ENCODE measurements around the gene APBB2.

Gene APBB2

DNA sequence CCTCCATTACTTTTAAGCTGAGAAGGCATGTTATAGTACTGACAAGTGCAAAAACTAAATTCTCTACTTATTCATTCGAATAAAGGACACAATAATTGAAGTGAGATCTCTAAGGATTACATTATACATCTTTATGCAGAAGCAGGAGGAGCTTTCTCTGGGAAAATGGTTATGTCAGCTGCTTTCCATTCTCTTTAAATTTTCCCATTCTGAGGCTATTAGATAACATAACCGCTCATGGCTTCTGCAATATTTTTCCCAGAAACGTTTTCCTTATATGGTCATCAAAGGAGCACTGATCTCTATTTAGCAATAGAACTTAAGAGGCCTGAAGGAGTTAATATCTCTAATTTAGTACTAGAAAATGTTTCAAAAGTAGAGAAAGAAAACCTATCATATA, 243.0 kb downstream of the APBB2 start:
- no peak for DNase-seq (ENCODE audit: low read depth)

DNA sequence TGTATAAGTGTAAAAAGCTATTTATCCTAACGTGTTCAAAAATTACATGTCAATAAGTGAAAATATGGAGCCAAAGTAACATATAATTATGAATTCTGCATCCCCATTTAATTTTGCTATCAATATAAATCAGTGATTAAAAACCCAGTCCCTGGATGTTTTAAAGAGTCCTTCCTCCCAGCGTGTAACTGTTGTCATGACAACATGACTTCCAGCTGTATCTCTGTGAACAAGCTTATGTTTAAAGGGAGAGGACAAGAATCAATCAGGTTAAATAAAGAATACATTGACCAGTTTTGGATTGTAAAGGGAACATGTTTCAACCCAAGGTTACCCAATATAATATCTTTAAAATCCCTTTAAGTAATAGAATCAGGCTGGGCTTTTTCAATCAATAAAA, 244.8 kb downstream of the APBB2 start:
- DNase-seq (ENCODE audit: low read depth): no peak

DNA sequence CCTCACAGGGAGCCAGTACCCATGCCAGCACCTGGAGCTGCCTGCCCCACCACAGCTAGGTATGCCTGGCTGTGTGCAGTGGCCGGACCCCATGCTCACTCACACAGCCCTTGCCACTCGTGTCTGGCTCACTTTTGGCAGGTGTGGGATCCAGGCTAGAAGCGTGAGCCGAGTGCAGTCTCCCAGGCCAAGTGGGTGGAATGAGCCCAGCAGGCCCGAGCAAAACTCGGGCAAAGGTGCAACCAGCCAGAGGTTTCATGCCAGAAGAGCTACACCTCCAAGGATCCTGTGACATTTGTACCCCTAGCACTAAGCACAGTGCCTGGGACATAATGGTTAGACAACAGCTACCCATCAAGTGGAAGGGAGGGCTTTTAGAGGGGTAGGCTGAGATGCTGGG, 246.8 kb downstream of the APBB2 start:
- no peak for DNase-seq (ENCODE audit: low read depth)

DNA sequence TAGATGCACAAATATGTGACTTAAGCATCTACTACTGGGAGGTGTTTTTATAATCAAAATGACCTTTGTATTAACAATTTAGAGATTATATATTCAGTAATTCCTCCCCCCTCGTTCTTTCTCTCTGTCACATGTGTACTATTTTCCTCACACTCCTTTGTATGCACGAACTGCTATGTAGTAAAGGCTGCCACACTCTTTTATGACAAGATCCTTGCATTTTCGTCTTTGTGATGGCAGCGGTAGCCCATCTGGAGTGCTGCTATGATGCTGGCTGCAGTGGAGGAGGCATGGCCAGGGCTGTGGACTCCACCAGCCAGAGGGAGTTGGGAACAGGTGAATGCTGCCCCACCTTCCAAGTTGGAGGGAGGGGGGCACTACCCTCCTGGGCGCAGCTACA, 248.3 kb downstream of the APBB2 start:
- DNase-seq (ENCODE audit: low read depth): no peak

DNA sequence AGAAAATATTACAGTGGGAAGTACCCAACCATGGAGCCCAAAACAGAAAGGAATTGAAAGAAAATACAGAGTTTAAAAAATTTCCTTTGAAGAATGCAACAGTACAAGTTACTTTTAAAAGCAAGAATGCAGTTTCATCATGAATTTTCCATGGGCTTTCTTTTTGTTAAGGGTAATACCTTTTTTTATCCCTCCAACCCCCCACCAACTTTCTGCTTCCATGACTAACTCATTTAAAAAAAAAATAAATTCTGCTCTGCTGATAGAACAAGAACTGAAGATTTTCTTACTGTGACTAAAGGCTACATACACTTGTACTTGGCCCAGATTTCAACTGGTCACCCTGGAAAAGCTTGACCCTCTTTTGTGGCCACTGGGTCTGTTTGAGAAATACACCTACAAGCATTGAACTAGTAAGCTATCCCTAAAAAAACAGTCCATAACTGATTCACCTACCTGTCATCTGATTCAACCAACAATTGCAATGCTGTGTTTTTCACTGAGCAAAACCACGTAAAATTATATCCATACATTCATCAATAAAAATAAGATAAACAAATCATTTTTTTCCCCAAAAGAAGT, 250.4 kb downstream of the APBB2 start:
- no peak for DNase-seq (ENCODE audit: low read depth)

DNA sequence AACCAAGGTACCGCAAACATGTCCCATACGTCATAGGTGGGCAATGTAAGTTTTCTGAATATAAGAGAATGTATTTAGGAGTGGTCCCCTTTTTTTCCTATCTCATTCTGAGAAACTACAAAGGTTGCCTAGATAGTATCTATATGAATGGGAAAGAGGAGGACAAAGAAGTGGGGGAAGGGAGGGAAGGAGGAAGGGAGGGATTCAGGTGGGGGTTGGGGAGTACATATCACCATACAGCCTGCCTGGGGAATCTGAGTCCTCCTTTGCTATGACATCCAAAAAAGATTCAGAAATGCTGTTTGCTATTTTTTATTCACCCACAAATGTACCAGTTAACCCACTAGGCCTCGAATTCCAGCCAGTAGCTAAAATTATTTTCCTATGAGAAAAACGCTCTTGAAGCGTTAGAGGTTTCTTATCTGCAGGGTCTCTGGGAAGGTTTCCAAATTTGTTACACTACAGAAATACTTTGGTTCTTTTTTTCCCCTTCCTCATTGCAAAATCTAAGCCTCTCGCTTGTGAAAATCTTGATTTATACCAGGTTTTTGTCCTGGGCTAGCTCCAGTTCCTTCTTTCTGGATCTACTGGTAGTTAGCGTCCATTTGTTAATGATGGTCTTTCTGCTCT, 251.7 kb downstream of the APBB2 start:
- DNase-seq (ENCODE audit: low read depth): no peak

DNA sequence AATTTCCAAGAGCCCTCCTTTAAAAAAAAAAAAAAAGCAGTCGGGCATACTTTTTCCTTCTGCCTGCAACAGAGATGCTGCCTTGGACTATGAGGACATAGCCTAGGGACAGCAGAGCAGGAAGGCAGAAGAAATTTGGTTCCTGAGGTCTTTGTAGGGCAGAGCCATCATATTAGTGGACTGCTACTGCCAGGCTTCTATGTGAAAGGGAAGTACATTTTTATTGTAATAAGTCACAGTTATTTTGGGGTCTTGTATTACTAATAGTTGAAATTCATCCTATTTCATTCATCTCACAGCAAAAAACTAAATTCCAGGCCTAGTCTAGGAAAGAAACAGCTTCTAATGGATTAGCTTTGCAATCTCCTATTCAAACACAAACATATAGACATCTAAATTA, 253.4 kb downstream of the APBB2 start:
- DNase-seq (ENCODE audit: low read depth): no peak

DNA sequence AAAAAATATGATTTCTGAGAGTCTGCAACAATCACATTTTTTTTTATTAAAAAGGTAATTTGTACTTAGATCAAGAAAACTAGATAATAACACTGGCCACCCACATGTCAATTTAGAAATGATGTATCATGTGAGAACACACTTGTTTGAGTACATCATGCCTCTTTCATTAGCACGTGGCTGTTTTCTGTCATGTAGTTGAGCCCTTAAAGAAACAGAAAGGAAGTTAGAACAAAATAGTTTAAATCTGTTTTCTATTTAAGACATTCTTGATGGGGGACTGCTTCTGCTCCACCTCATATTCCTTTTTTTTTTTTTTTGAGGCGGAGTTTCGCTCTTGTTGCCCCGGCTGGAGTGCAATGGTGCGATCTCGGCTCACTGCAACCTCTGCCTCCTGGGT, 257.1 kb downstream of the APBB2 start:
- DNase-seq (ENCODE audit: low read depth): no peak

DNA sequence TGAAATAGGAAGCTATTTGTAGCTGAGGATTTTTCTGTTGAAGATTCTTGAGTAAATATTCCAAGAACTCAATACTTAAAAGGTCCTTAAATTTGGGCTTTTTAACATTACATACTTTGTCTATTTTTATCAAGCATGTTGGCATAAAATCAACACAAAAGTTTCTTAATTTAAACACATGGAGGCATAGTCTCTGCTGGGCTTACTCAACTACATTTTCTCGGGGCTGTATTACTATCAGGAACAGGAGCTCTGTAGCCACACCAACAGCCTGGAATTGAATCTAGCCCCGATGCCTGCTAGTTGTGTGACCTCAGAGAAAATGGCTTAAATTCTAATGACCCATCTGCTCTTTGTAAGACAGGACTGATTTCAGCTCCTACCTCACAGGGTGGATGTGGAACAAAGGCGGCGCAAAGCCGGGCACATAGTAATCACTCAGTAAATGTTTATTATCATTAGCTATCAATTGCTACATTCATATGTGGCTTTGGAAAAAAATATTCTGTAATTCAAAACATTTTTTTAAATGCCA, 257.6 kb downstream of the APBB2 start:
- no peak for DNase-seq (ENCODE audit: low read depth)

DNA sequence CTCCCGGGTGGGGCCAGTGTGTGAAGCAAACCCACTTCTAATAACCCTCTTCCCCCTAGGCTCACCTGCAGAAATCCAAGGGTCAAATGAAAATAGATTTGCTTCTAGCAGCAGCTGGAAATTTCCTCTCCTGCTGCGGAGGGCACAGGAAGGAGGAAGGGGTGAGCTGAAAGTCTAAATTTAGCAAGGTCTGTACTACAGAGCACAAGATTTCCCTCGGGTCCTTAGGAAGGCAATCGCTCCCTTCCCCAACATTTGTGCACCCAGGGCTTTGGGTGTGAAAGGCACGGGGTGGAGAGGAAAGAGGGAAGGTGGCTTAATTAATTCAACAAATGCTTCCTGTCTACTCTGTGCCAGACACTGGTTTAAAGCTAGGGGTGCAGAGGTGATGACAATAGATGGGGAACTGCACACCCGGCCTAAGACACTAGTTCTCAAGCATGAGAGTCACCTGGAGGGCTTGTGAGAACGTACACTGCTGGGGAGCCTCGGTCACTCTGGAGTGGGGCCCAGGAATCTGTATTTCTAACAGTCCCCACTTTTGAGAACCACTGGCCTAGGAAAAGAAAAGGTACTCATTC, 260.2 kb downstream of the APBB2 start:
- DNase-seq (ENCODE audit: low read depth): no peak

DNA sequence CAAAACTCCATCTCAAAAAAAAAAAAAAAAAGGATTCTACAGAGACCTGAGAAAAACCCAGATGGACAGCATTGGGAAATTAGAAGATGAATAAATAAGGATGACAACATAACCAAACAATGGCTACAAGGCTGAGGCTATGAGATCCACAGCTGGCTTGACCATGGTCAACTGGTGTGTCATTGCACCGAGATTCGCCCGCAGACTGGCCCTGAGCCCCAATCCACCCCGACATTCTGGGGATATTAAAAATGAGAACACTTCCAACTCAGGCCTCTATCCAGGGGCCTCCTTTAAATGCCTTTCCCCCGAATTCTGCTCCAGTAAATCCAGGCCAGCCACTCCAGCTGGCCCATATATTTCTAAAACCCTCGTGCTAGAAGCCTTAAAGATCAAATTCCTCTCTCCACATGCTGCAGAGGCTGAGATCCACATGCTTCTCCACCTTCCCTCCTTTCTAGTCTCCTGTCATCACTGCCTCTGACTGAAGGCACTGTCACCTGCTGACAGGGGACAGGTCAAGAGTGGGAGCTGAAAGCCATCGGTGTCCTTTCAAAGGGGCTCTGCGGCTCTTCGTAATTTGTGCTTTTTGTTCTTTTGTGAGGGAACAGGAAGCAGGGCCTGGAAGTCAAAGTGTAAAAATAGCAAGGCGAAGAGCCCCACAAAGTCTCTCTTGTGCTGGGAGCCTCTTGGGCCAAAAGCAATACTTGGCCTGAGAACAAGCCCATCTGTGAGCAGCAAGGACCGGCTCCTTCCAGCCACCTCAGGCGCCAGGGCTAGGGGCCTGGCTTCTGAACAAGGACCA, 260.9 kb downstream of the APBB2 start:
- DNase-seq (ENCODE audit: low read depth): no peak

DNA sequence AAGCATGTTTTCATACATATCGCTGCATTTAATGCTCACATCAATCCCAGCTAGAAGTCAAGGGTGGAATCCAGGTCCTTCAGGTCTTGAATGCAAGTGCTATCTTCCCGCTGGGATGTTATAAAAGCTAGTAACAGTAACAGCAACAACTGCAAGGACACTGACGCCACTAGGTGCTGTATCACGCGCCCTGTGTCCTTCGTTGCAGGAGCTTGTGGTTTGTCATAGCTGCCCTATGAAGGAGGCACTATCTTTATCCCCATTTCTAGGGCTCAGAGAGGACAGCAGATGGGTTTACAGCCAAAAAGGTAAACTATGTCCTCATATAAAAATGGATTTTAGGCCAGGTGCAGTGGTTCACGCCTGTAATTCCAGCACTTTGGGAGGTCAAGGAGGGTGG, 261.7 kb downstream of the APBB2 start:
- no peak for DNase-seq (ENCODE audit: low read depth)

DNA sequence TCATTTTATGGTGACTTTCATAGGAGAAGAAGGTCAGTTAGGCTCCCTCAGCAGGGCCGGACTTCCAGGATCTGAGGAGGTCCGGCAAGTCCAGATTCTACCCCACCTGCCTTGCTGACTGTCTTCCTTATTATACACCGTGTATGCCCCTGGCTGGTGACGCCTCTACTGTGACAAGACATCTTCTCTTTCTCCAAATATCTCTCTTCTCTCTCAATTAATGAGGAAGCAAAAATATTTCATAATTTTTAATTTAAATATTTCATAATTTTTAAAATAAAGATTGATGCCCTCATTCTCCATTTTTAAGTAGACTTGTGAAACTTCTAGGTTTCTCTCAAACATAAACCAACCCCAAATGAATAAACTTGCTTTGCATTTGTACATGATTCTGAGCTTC, 262.1 kb downstream of the APBB2 start:
- DNase-seq (ENCODE audit: low read depth): no peak

DNA sequence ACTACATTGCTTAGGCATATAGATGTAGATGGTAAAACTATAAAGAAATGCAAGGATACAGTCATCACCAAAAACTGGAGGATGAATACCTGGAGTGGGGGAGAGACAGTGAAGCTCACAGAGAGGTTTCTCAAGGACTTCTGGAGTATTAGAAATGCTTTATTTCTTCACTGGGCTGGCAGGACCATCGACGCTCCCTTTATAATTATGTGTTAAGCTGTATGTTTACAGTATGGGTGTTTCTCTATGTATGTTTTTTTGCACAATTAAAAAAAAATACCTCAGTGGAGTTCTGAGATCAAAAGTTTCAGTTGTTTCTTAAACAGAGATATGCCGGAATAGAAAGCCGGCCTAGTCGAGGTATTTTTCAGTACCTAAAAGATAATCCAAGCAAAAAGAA, 263.3 kb downstream of the APBB2 start:
- no peak for DNase-seq (ENCODE audit: low read depth)

DNA sequence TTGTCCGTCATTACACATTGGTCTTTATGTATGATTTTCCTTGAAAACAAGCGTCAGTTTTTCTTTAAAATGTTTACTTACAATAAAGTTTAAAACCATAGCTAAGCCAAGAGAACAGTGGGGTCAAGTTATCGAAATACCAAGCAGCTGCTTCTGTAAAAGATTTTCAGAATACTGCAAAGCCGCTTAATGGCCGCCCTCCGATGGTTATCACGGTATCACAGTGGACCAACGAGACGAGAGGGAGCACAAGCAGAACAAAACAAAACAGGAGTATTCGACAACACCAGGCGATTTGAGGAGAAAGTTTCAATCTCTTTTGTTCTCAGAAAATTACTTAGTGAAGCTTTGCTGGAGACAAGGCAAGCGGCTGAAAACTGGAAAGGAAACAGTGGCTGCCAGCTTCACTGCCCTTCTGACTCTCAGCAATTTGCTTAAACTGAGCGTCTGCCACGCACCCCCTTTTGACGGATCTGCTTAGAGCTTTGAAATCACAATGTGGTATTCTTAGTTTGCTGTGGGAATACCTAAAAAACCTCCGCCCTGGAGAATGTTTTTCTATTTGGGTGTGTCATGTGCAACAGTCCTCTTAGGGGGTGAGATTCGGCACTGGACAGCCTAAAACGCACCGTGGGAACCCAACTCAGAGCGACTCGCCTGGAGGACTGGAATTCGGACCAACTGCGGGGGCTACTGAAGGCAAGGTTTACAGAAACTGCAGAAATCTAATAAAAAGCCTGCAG, 264.8 kb downstream of the APBB2 start:
- DNase-seq (ENCODE audit: low read depth): no peak

DNA sequence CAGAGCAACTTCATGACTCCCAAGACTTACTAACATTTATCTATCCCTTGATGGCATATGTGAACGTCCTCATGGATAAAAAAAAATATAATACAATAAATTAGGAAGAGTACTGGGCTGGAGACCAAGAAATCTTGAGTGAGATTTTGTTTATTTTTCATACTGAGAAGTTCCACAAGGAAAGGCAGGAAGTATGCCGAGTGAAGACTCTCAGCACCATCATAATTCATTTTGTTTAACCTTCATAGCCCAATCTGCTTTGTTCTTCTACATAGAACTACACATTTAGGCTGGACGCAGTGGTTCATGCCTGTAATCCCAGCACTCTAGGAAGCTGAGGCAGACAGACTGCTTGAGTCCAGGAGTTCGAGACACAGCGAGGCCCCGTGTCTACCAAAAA, 266.3 kb downstream of the APBB2 start:
- no peak for DNase-seq (ENCODE audit: low read depth)

DNA sequence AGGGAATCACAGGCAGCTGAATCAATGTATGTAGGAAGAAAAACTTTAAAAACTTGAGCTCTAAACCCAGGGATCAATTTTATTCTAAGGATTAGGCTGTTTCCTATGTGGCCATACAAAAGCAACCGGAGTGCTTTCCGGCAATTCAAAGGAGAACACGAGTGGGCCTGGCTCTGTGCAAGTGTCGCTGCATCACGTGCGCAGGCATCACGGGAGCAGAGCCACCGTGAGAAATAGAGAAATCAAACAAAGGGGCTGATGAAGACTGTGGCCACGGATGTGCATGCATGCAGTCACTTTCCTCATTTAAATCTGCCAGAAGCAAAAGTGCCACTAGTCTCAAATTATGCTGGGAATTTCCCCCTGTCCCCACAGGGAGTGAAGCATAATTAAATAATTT, 267.7 kb downstream of the APBB2 start:
- DNase-seq (ENCODE audit: low read depth): no peak

DNA sequence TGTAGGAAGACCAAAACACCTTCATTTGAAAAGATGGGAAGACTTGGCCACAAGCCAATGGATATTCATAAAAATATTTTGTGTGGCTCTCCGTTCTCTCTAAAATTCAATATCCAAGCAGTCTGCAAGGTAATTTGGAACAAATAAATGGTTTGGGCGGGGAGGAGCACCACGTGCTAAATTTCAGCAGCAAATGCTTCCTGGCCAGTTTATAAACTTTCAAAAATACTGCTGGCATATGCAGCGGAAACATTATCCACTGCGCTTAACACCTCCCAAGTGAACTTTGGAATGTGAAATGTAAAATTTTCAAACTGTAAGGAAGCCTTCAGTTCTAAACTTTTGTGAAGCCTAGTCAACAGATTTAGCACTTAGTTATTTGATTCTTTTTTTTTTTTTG, 273.6 kb downstream of the APBB2 start:
- no peak for DNase-seq (ENCODE audit: low read depth)

DNA sequence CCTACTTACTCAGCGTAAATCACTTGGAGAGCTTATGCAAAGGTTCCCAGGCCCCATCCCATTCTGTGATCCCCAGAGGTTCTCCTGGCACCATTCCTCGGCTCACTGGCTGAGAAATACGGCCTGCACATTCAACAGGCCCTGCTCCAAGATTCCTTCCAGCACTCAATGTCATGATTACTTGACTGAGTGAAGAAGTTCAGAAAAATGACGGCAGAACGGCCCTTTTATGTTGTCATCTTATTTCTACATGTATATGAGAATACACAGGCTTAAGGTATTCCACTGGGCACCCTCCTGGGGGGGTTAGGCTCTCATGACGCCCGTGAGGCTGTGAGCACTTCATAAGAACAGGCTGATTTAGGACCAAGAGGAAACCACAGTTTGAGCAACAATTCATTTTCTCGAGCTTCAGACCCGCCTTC, 274.0 kb downstream of the APBB2 start:
- DNase-seq (ENCODE audit: low read depth): no peak

DNA sequence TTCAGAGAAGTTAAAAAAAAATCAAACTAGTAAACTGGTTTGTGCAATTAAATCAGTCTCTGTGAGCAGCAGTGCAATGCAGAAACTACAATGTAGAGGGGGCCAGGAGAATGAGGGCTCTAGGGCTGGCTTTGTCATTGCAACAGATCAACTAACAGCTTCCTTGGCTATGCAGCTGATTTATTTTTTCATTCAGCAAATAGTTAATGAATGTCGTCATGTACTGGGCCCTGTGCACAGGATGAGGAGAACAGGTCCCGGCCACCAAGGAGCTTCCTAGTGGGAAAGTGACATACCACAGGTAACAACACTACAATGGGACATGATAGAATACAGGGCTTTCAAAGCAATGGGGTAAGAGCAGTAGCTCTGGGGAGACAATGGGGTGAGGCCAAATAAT, 274.5 kb downstream of the APBB2 start:
- no peak for DNase-seq (ENCODE audit: low read depth)

DNA sequence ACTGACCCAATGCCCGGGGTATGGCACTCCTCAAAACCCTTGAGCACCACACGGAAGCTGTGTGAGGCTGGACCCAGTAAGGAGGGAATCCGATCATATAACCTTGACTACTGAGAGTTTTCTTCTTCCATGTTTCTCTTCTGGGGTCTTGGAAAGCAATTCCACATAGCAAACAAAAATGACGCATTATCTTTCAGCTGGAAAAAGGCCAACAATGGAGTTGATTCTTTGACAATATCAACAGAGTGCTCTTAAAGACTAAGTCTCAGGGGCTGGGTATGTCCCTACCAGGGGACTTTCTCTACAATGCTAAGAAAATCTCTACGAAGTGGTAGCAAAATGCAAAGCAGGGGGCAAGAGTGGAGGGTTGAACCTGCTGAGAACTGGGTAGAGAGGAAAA, 276.0 kb downstream of the APBB2 start:
- no peak for DNase-seq (ENCODE audit: low read depth)

DNA sequence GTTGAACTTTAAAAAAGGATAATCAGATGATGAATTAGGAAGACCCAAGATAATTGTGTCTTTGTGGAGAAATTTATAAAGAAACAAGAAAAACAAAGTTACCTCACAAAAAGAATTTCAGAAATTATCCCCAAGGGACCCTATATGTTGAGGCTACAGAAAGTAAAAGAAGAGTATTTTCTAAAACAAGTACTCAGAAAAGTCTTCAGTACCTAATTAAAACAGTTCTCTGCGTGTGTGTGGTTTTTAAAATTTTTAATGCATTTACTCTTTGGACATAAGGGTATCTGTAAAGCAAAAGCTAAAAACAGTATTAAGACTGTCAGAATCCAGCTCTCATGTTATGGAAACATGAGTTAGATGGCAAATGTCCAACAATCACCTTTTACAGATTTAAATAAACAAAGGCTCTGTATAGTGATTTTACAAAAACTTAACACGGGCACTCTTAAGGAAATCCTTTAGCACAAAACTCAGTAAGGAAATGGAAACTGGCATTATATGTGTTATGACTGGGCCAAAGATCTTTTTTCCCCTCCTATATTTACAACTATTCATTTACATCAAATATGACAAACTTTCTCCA, 277.1 kb downstream of the APBB2 start:
- no peak for DNase-seq (ENCODE audit: low read depth)

Data from activated T-helper 1 cell treated with Interleukin-2 at 50 U/mL for 16 hours (primary cell).